ENCODE results near the gene RREB1. TPM values are rescaled to one million over a fixed set of nuclear protein-coding genes. Genes with fewer than 3 reads are reported as not detected.

Gene RREB1
- 10 to 100 TPM in 3 of 4 donors, 1 to 10 TPM in 1; 6.5 to 38.3 (median 11.5) TPM for polyA plus RNA-seq
- long read RNA-seq, donor 1, partial matches to known transcripts = 17 of 19 reads
- long read RNA-seq, donor 1, other reads (novel, unspliced or antisense) = 0 of 19 reads
- long read RNA-seq, donor 2 = 0 reads
- long read RNA-seq, donor 3, partial matches to known transcripts = 28 of 69 reads
- long read RNA-seq, donor 3, other reads (novel, unspliced or antisense) = 41 of 69 reads
- long read RNA-seq, donor 4 = 0 reads
- long read RNA-seq, donor 5 = 0 reads
- long read RNA-seq, donor 6, partial matches to known transcripts = 0 of 1 reads
- long read RNA-seq, donor 6, other reads (novel, unspliced or antisense) = 0 of 1 reads
- long read RNA-seq, donor 7, partial matches to known transcripts = 60 of 60 reads
- long read RNA-seq, donor 7, other reads (novel, unspliced or antisense) = 0 of 60 reads
- long read RNA-seq, donor 8 = 0 reads
- long read RNA-seq, donor 9 = 0 reads
- long read RNA-seq, donor 10, full-length matches to known transcripts = 1 of 64 reads
- long read RNA-seq, donor 10, partial matches to known transcripts = 63 of 64 reads
- long read RNA-seq, donor 10, other reads (novel, unspliced or antisense) = 0 of 64 reads

DNA sequence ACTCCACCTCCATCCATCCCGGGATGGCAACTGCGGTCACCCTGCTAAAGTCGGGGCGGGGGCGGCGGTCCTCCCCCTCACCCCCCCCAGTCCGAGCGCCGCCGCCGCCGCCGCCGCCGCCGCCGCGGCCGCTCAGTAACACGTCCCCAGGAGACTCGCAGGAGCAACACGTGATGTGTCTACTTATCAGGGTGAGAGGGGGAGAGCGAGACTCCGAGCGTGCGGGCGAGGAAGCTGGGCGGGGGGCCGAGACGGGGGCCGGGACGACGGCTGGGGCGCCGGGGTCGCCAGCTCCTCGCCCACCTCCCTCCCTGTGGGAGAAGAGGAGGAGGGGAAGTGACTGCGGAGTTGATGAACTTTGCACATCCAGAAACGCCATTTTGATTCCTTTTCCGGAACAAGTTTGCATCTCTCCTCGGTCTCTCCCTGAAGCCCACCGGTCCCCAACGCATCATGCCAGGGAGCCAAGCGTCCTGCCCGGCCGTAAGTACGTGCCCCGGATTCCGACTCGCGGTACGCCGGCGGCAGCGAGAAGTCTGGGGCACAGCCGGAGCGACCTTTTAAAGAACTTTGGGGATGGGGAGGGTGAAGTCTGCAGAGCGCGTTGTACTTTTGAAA lies at the start of gene RREB1:
Gene RREB1 (plus strand): TSS at position 384 of the 618 bp plus-strand sequence. CDS start 73,951 bp downstream, outside the sequence.
- Histone ChIP-seq H3K4me3 (ENCODE audit: low read depth in 1 of 3, low read length in 3 of 3) (peak within 1 kb of the TSS; percentile 93 to 99 (median 94)), H3K9me3 (ENCODE audit: control insufficient read depth in 2 of 2, insufficient read depth in 1 of 2, low read depth in 1 of 2, low read length in 1 of 2) (no peaks in the 10 kb centered on the region), H3K27ac (ENCODE audit: low read depth in 1 of 3, low read length in 2 of 3) (peak within 1 kb of the TSS; percentile 93 to 99 (median 94)), H3K27me3 (ENCODE audit: control insufficient read depth in 3 of 3, insufficient read depth in 3 of 3, low read length in 3 of 3) (no peaks in the 10 kb centered on the region), H3K36me3 (ENCODE audit: control insufficient read depth in 3 of 3, insufficient read depth in 2 of 3, low read depth in 1 of 3, low read length in 3 of 3) (no peaks in the 10 kb centered on the region), H3K4me1 (ENCODE audit: control insufficient read depth in 3 of 3, insufficient read depth in 2 of 3, low read depth in 1 of 3, low read length in 2 of 3) (peaks cover 1 to 18% (median 8%) of the 10 kb centered on the region in 3 donors)
- WGBS, 3 donors = 0 to 1% (median 0%) methylated on average over 31 to 59 of the region's 59 CpGs
- no peak for FAIRE-seq
- peak; percentile 78 to 91 for DNase-seq

DNA sequence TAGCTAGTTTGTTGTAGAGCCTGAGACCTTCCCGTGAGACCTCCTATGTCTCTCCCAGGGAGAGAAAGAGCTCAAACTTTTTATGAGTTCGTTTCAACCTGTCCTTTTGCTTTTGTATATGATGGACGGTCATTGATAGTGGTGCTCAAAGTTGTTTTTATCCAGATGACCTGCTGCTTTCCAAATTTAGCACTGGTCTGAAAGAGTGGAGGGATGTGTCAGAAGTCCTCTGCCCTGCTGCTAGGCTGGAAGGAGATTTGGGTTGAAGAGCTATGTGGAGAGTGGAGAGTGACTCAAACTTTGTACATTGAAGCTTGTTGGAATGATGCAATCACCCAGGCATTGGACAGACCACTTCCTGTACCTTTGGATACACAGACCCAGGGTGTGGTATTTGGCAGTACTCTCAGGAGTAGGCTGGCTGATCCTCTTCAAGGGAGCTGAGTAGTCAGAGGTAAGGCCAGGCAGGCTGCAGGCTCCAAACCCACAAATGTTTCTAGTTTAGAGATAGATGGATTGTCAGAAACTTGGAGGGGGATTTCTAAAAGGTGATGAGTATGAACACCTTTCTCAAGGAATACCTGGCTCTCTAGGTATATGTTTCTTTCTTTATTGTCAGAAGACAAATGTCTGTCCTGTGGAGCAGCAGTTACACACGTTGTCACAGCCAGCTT lies 49.4 kb upstream of the RREB1 start:
- FAIRE-seq (no peak), DNase-seq (peak; percentile 87 to 96)
- Histone ChIP-seq H3K9me3 (ENCODE audit: control insufficient read depth in 2 of 2, insufficient read depth in 1 of 2, low read depth in 1 of 2, low read length in 1 of 2) (no peaks in the 10 kb centered on the region), H3K36me3 (ENCODE audit: control insufficient read depth in 3 of 3, insufficient read depth in 2 of 3, low read depth in 1 of 3, low read length in 3 of 3) (no peaks in the 10 kb centered on the region), H3K27ac (ENCODE audit: low read depth in 1 of 3, low read length in 2 of 3) (peak overlapping the region in 2 of 3 donors; percentile 23 to 70), H3K4me3 (ENCODE audit: low read depth in 1 of 3, low read length in 3 of 3) (no peak overlapping the region), H3K4me1 (ENCODE audit: control insufficient read depth in 3 of 3, insufficient read depth in 2 of 3, low read depth in 1 of 3, low read length in 2 of 3) (peaks cover 0 to 12% (median 2%) of the 10 kb centered on the region in 3 donors), H3K27me3 (ENCODE audit: control insufficient read depth in 3 of 3, insufficient read depth in 3 of 3, low read length in 3 of 3) (no peaks in the 10 kb centered on the region)
- 46 to 71% (median 57%) methylated on average over 4 of the region's 4 CpGs for WGBS, 3 donors

DNA sequence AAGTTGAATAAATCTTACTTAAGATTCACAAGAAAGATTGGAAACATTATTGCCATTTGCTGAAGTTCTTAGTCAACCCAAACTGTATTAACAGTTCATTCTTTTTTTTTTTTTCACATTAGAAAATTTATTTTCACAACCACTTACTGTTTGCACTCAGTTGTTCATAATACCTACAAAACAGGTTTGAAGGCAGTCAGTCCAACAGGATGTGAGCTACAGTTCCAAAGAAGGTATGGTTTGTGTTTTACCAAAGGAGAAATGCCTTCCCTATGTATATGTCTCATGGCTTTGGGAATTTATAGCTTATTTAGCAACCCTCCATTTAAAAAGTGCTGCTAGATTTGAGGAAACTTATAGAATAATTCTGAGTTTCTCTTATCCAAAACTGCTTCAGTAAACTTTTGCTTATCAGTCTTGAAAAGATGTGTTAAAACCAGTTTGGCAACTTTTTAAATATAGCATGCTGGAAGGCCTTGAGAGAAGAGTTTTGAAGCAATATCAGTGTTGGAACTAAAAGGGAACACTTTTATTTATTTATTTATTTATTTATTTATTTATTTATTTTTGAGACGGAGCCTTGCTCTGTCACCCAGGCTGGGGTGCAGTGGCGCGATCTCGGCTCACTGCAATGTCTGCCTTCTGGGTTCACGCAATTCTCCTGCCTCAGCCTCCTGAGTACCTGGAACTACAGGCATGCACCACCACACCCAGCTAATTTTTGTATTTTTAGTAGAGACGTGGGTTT lies 46.8 kb upstream of the RREB1 start:
- Histone ChIP-seq H3K4me3 (ENCODE audit: low read depth in 1 of 3, low read length in 3 of 3) (no peak overlapping the region), H3K36me3 (ENCODE audit: control insufficient read depth in 3 of 3, insufficient read depth in 2 of 3, low read depth in 1 of 3, low read length in 3 of 3) (no peaks in the 10 kb centered on the region), H3K27ac (ENCODE audit: low read depth in 1 of 3, low read length in 2 of 3) (peak overlapping the region in 1 of 3 donors; percentile 59), H3K4me1 (ENCODE audit: control insufficient read depth in 3 of 3, insufficient read depth in 2 of 3, low read depth in 1 of 3, low read length in 2 of 3) (peaks cover 0 to 11% (median 2%) of the 10 kb centered on the region in 3 donors), H3K9me3 (ENCODE audit: control insufficient read depth in 2 of 2, insufficient read depth in 1 of 2, low read depth in 1 of 2, low read length in 1 of 2) (no peaks in the 10 kb centered on the region), H3K27me3 (ENCODE audit: control insufficient read depth in 3 of 3, insufficient read depth in 3 of 3, low read length in 3 of 3) (no peaks in the 10 kb centered on the region)
- peak; percentile 56 to 73 for DNase-seq
- FAIRE-seq = no peak
- WGBS, 3 donors = 45 to 81% (median 48%) methylated on average over 6 of the region's 6 CpGs

- DNase-seq (no peak), FAIRE-seq (no peak)
- Histone ChIP-seq H3K9me3 (ENCODE audit: control insufficient read depth in 2 of 2, insufficient read depth in 1 of 2, low read depth in 1 of 2, low read length in 1 of 2) (no peaks in the 10 kb centered on the region), H3K4me3 (ENCODE audit: low read depth in 1 of 3, low read length in 3 of 3) (no peak overlapping the region), H3K4me1 (ENCODE audit: control insufficient read depth in 3 of 3, insufficient read depth in 2 of 3, low read depth in 1 of 3, low read length in 2 of 3) (peaks cover 0 to 11% (median 0%) of the 10 kb centered on the region in 3 donors), H3K36me3 (ENCODE audit: control insufficient read depth in 3 of 3, insufficient read depth in 2 of 3, low read depth in 1 of 3, low read length in 3 of 3) (no peaks in the 10 kb centered on the region), H3K27me3 (ENCODE audit: control insufficient read depth in 3 of 3, insufficient read depth in 3 of 3, low read length in 3 of 3) (no peaks in the 10 kb centered on the region), H3K27ac (ENCODE audit: low read depth in 1 of 3, low read length in 2 of 3) (no peak overlapping the region)
- 45 to 62% (median 58%) methylated on average over 11 of the region's 11 CpGs for WGBS, 3 donors
Observed at GRCh38 chr6:7062451-7063162, 45.2 kb upstream of the RREB1 start.

DNA sequence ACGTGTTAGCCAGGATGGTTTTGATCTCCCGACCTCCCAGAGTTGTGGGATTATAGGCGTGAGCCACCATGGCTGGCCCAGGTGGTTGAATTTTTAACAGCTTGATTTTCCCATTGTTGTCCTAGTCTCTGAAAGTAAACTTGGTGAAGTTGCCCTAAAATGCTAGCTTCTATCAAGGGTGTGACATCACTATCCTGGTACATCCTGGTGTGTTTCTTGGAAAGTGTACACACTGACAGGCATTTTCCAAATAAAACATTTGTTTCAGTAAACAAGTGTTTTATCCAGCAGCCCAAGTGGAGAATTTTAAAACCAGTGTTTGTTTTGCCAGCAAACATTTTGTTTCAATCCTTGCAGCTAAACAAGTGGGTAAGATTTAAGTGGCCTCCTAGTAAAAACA lies 40.5 kb upstream of the RREB1 start:
- no peaks in the 10 kb centered on the region for H3K9me3 ChIP-seq (ENCODE audit: control insufficient read depth in 2 of 2, insufficient read depth in 1 of 2, low read depth in 1 of 2, low read length in 1 of 2)
- 76 to 81% (median 77%) methylated on average over 3 of the region's 3 CpGs for WGBS, 3 donors
- H3K27me3 ChIP-seq (ENCODE audit: control insufficient read depth in 3 of 3, insufficient read depth in 3 of 3, low read length in 3 of 3) = no peaks in the 10 kb centered on the region
- DNase-seq (no peak), FAIRE-seq (no peak)
- H3K27ac ChIP-seq (ENCODE audit: low read depth in 1 of 3, low read length in 2 of 3) = no peak overlapping the region
- no peaks in the 10 kb centered on the region for H3K4me1 ChIP-seq (ENCODE audit: control insufficient read depth in 3 of 3, insufficient read depth in 2 of 3, low read depth in 1 of 3, low read length in 2 of 3)
- H3K4me3 ChIP-seq (ENCODE audit: low read depth in 1 of 3, low read length in 3 of 3) = no peak overlapping the region
- no peaks in the 10 kb centered on the region for H3K36me3 ChIP-seq (ENCODE audit: control insufficient read depth in 3 of 3, insufficient read depth in 2 of 3, low read depth in 1 of 3, low read length in 3 of 3)

DNA sequence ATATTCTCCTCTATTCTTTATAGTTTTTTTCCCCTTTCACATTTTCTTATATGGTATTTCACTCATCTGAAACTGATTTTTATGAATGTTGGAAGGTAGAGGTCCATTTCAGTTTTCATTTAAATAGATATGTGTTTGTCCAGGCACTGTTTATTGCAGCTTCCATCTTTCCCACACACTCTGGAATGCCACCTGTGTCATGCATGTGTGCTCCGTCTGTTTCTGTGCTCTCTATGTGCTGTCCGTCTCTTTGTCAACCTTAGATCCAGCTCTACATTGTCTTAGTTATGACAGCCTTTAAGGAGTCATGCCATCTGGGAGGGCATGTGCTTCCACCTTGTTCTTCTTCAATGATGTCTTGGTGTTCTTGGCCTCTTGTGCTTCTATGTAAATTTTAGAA lies 36.4 kb upstream of the RREB1 start:
- no peaks in the 10 kb centered on the region for H3K36me3 ChIP-seq (ENCODE audit: control insufficient read depth in 3 of 3, insufficient read depth in 2 of 3, low read depth in 1 of 3, low read length in 3 of 3)
- H3K4me1 ChIP-seq (ENCODE audit: control insufficient read depth in 3 of 3, insufficient read depth in 2 of 3, low read depth in 1 of 3, low read length in 2 of 3) = no peaks in the 10 kb centered on the region
- WGBS, 3 donors = 89 to 91% (median 90%) methylated on average over 2 of the region's 2 CpGs
- DNase-seq (no peak), FAIRE-seq (no peak)
- H3K4me3 ChIP-seq (ENCODE audit: low read depth in 1 of 3, low read length in 3 of 3) = no peak overlapping the region
- no peak overlapping the region for H3K27ac ChIP-seq (ENCODE audit: low read depth in 1 of 3, low read length in 2 of 3)
- no peaks in the 10 kb centered on the region for H3K9me3 ChIP-seq (ENCODE audit: control insufficient read depth in 2 of 2, insufficient read depth in 1 of 2, low read depth in 1 of 2, low read length in 1 of 2)
- H3K27me3 ChIP-seq (ENCODE audit: control insufficient read depth in 3 of 3, insufficient read depth in 3 of 3, low read length in 3 of 3) = no peaks in the 10 kb centered on the region

DNA sequence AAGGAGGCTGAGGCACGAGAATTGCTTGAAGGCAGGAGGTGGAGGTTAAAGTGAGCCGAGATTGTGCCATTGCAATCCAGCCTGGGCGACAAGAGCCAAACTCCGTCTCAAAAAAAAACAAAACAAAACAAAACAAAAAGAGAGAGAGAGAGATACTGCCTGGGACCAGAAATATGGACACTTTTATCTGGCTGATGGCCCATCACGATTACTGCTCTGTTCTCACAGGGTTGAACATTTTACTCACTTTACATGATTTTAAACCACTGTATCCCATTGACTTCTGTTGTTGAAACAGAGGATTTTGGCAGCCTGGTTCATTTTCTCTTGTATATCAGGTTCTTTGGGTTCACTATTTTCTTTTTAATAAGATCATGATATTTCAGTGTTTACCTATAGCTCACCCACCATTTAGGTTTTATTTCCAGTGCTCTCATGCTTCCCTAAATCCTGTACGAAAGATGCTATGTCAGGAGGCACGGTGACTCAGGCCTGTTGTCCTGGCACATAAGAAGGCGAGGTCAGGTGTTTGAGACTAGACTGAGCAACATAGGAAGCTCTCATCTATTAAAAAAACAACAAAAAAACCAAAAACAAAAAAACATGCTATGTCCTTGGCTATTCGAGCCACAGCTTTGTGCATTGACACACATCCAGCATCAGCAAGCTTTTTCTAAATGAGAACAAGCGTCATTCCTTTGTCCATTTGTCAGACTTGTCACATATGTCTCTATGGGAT lies 34.5 kb upstream of the RREB1 start:
- WGBS, 3 donors = 83 to 88% (median 87%) methylated on average over 10 of the region's 10 CpGs
- Histone ChIP-seq H3K36me3 (ENCODE audit: control insufficient read depth in 3 of 3, insufficient read depth in 2 of 3, low read depth in 1 of 3, low read length in 3 of 3) (no peaks in the 10 kb centered on the region), H3K9me3 (ENCODE audit: control insufficient read depth in 2 of 2, insufficient read depth in 1 of 2, low read depth in 1 of 2, low read length in 1 of 2) (no peaks in the 10 kb centered on the region), H3K4me1 (ENCODE audit: control insufficient read depth in 3 of 3, insufficient read depth in 2 of 3, low read depth in 1 of 3, low read length in 2 of 3) (no peaks in the 10 kb centered on the region), H3K27ac (ENCODE audit: low read depth in 1 of 3, low read length in 2 of 3) (peak overlapping the region in 1 of 3 donors; percentile 45), H3K27me3 (ENCODE audit: control insufficient read depth in 3 of 3, insufficient read depth in 3 of 3, low read length in 3 of 3) (no peaks in the 10 kb centered on the region), H3K4me3 (ENCODE audit: low read depth in 1 of 3, low read length in 3 of 3) (no peak overlapping the region)
- FAIRE-seq (no peak), DNase-seq (no peak)

Measured in small intestine (tissue), 16 donors.